WTC11 (cell line): ENCODE results near the gene RASEF. TPM values are rescaled to one million over a fixed set of nuclear protein-coding genes. Genes with fewer than 3 reads are reported as not detected.

Experiments used
- ATAC-seq: fragments of 200-7000 bp; cut with Tn5 transposase; 2 replicates; pipeline ENCODE4 v1.10.0; 2021; ENCODE audit warnings: mild to moderate bottlenecking, moderate library complexity
- CTCF ChIA-PET: fragments of 300-600 bp; sonication (Branson Sonifier 250); formaldehyde crosslinking; loops from one replicate; lab custom pipeline; 2021; ENCODE audit warnings: antibody characterized with exemption; lab: Charles Lee
- POLR2A ChIA-PET: fragments of 350-600 bp; sonication (Branson Sonifier 250); formaldehyde crosslinking; loops from one replicate; lab custom pipeline; 2021; ENCODE audit warnings: antibody characterized with exemption; lab: Charles Lee
- DNase-seq: peaks from one replicate; pipeline ENCODE4 v3.0.0; 2021; ENCODE audit warnings: low spot score
- H3K27ac Mint-ChIP-seq: 2 replicates; pipeline ENCODE4 v1.8.0; 2021; ENCODE audit warnings: mixed read lengths
- H3K27me3 Mint-ChIP-seq: 2 replicates; pipeline ENCODE4 v1.8.0; 2021; ENCODE audit warnings: low read depth, mild to moderate bottlenecking, moderate library complexity, mixed read lengths
- H3K36me3 Mint-ChIP-seq: 2 replicates; pipeline ENCODE4 v1.8.0; 2021; ENCODE audit warnings: mixed read lengths
- H3K4me1 Mint-ChIP-seq: 2 replicates; pipeline ENCODE4 v1.8.0; 2022; ENCODE audit warnings: mixed read lengths
- H3K4me3 Mint-ChIP-seq: 2 replicates; pipeline ENCODE4 v1.8.0; 2021; ENCODE audit warnings: mild to moderate bottlenecking, moderate library complexity, mixed read lengths
- H3K9me3 Mint-ChIP-seq: 2 replicates; pipeline ENCODE4 v1.8.0; 2021; ENCODE audit warnings: mixed read lengths
- CBFB ChIP-seq: sonication (generic); formaldehyde crosslinking; IDR thresholded peaks from 2 replicates; pipeline ENCODE4 v1.8.1; 2022; ENCODE audit warnings: mild to moderate bottlenecking, low read depth, missing genetic modification reagents
- CREB1 ChIP-seq: sonication (generic); formaldehyde crosslinking; IDR thresholded peaks from 2 replicates; pipeline ENCODE4 v1.8.0; 2023; ENCODE audit warnings: mild to moderate bottlenecking, missing genetic modification reagents
- CTCF ChIP-seq: fragments of 200-600 bp; IDR thresholded peaks from 2 replicates; pipeline ENCODE4 v1.8.0; 2022; ENCODE audit warnings: antibody characterized with exemption
- E2F4 ChIP-seq: sonication (generic); formaldehyde crosslinking; IDR thresholded peaks from 2 replicates; pipeline ENCODE4 v1.8.1; 2022; ENCODE audit warnings: low read depth, mild to moderate bottlenecking, moderate library complexity, missing genetic modification reagents, borderline replicate concordance
- ESRRA ChIP-seq: sonication (generic); formaldehyde crosslinking; IDR thresholded peaks from 2 replicates; pipeline ENCODE4 v1.8.1; 2022; ENCODE audit warnings: mild to moderate bottlenecking, missing genetic modification reagents, borderline replicate concordance
- FOXK1 ChIP-seq: sonication (generic); formaldehyde crosslinking; IDR thresholded peaks from 2 replicates; pipeline ENCODE4 v1.8.0; 2022; ENCODE audit warnings: mild to moderate bottlenecking, moderate library complexity, missing genetic modification reagents
- FOXP1 ChIP-seq: sonication (generic); formaldehyde crosslinking; IDR thresholded peaks from 2 replicates; pipeline ENCODE4 v1.8.0; 2022; ENCODE audit warnings: missing genetic modification reagents, mild to moderate bottlenecking, moderate library complexity, borderline replicate concordance
- HMGA2 ChIP-seq: fragments of 250-450 bp; sonication (Bioruptor Pico); IDR thresholded peaks from 2 replicates; pipeline ENCODE4 v1.4.0; 2021; ENCODE audit warnings: mild to moderate bottlenecking, moderate library complexity
- JAZF1 ChIP-seq: fragments of 250-450 bp; sonication (Bioruptor Pico); IDR thresholded peaks from 2 replicates; pipeline ENCODE4 v1.9.0; 2021; ENCODE audit warnings: moderate library complexity, mild to moderate bottlenecking, inconsistent platforms
- MYBL2 ChIP-seq: sonication (generic); formaldehyde crosslinking; IDR thresholded peaks from 2 replicates; pipeline ENCODE4 v1.8.1; 2023; ENCODE audit warnings: mild to moderate bottlenecking, moderate library complexity, missing genetic modification reagents
- ZBTB21 ChIP-seq: sonication (generic); formaldehyde crosslinking; IDR thresholded peaks from 2 replicates; pipeline ENCODE4 v1.8.1; 2023; ENCODE audit warnings: mild to moderate bottlenecking, missing genetic modification reagents, borderline replicate concordance
- ZNF281 ChIP-seq: sonication (generic); formaldehyde crosslinking; IDR thresholded peaks from 2 replicates; pipeline ENCODE4 v1.8.0; 2023; ENCODE audit warnings: mild to moderate bottlenecking, missing genetic modification reagents
- ZNF317 ChIP-seq: sonication (generic); formaldehyde crosslinking; IDR thresholded peaks from 2 replicates; pipeline ENCODE4 v1.8.1; 2023; ENCODE audit warnings: low read depth, mild to moderate bottlenecking, moderate library complexity, missing genetic modification reagents, borderline replicate concordance
- ZNF416 ChIP-seq: fragments of 250-450 bp; sonication (Bioruptor Pico); IDR thresholded peaks from 2 replicates; pipeline ENCODE4 v1.9.0; 2021; ENCODE audit warnings: mild to moderate bottlenecking, inconsistent platforms
- ZNF512 ChIP-seq: sonication (generic); formaldehyde crosslinking; IDR thresholded peaks from 2 replicates; pipeline ENCODE4 v1.8.1; 2022; ENCODE audit warnings: missing genetic modification reagents, borderline replicate concordance
- total RNA-seq: library from RNA; stranded (reverse); gene quantifications from 3 replicates; pipeline ENCODE4 v1.2.3, GENCODE V29; 2021
- TF ChIP-seq, protein P1 (sequence below): sonication (generic); formaldehyde crosslinking; IDR thresholded peaks from 2 replicates; pipeline ENCODE4 v1.8.0; 2022; ENCODE audit warnings: mild to moderate bottlenecking, missing genetic modification reagents
- TF ChIP-seq, protein P2 (sequence below): sonication (generic); formaldehyde crosslinking; IDR thresholded peaks from 2 replicates; pipeline ENCODE4 v1.8.0; 2022; ENCODE audit warnings: mild to moderate bottlenecking, missing genetic modification reagents
- TF ChIP-seq, protein P3 (sequence below): sonication (generic); formaldehyde crosslinking; conservative IDR thresholded peaks from 2 replicates; pipeline ENCODE4 v1.8.1; 2022; ENCODE audit warnings: mild to moderate bottlenecking, missing genetic modification reagents
- TF ChIP-seq, protein P4 (sequence below): sonication (generic); formaldehyde crosslinking; IDR thresholded peaks from 2 replicates; pipeline ENCODE4 v1.8.1; 2023; ENCODE audit warnings: mild to moderate bottlenecking, missing genetic modification reagents, borderline replicate concordance
- TF ChIP-seq, protein P5 (sequence below): sonication (generic); formaldehyde crosslinking; IDR thresholded peaks from 2 replicates; pipeline ENCODE4 v1.8.1; 2023; ENCODE audit warnings: mild to moderate bottlenecking, missing genetic modification reagents, moderate library complexity

Gene RASEF
- total RNA-seq, 1 experiment from 2014 or later: 6.5 TPM

- H3K4me1 Mint-ChIP-seq: no peaks in the 10 kb centered on the region
- no peak for DNase-seq
- no peak for ATAC-seq
- H3K27me3 Mint-ChIP-seq: peaks cover 10% of the 10 kb centered on the region
- H3K36me3 Mint-ChIP-seq: peaks cover 28% of the 10 kb centered on the region
- no peak overlapping the region for H3K27ac Mint-ChIP-seq
- TF ChIP-seq FOXK1 (CRISPR knock-in tag): no peak
- no peak for TF ChIP-seq ZNF281 (CRISPR knock-in tag)
- TF ChIP-seq HMGA2 (CRISPR knock-in tag): no peak
- TF ChIP-seq CREB1 (CRISPR knock-in tag): no peak
- TF ChIP-seq ZNF512 (CRISPR knock-in tag): no peak
- TF ChIP-seq CTCF: no peak
- no peak for TF ChIP-seq ZNF416
- TF ChIP-seq ESRRA (CRISPR knock-in tag): no peak
- TF ChIP-seq, protein P1, sequence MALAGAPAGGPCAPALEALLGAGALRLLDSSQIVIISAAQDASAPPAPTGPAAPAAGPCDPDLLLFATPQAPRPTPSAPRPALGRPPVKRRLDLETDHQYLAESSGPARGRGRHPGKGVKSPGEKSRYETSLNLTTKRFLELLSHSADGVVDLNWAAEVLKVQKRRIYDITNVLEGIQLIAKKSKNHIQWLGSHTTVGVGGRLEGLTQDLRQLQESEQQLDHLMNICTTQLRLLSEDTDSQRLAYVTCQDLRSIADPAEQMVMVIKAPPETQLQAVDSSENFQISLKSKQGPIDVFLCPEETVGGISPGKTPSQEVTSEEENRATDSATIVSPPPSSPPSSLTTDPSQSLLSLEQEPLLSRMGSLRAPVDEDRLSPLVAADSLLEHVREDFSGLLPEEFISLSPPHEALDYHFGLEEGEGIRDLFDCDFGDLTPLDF: no peak
- TF ChIP-seq E2F4 (CRISPR knock-in tag): no peak
- TF ChIP-seq MYBL2 (CRISPR knock-in tag): no peak
- no peak for TF ChIP-seq ZNF317 (CRISPR knock-in tag)
- TF ChIP-seq, protein P2, sequence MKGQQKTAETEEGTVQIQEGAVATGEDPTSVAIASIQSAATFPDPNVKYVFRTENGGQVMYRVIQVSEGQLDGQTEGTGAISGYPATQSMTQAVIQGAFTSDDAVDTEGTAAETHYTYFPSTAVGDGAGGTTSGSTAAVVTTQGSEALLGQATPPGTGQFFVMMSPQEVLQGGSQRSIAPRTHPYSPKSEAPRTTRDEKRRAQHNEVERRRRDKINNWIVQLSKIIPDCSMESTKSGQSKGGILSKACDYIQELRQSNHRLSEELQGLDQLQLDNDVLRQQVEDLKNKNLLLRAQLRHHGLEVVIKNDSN (CRISPR knock-in tag): no peak
- TF ChIP-seq FOXP1 (CRISPR knock-in tag): no peak
- no peak for TF ChIP-seq CBFB (CRISPR knock-in tag)
- no peak for TF ChIP-seq ZBTB21
- TF ChIP-seq, protein P3, sequence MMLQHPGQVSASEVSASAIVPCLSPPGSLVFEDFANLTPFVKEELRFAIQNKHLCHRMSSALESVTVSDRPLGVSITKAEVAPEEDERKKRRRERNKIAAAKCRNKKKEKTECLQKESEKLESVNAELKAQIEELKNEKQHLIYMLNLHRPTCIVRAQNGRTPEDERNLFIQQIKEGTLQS (CRISPR knock-in tag): no peak
- TF ChIP-seq, protein P4, sequence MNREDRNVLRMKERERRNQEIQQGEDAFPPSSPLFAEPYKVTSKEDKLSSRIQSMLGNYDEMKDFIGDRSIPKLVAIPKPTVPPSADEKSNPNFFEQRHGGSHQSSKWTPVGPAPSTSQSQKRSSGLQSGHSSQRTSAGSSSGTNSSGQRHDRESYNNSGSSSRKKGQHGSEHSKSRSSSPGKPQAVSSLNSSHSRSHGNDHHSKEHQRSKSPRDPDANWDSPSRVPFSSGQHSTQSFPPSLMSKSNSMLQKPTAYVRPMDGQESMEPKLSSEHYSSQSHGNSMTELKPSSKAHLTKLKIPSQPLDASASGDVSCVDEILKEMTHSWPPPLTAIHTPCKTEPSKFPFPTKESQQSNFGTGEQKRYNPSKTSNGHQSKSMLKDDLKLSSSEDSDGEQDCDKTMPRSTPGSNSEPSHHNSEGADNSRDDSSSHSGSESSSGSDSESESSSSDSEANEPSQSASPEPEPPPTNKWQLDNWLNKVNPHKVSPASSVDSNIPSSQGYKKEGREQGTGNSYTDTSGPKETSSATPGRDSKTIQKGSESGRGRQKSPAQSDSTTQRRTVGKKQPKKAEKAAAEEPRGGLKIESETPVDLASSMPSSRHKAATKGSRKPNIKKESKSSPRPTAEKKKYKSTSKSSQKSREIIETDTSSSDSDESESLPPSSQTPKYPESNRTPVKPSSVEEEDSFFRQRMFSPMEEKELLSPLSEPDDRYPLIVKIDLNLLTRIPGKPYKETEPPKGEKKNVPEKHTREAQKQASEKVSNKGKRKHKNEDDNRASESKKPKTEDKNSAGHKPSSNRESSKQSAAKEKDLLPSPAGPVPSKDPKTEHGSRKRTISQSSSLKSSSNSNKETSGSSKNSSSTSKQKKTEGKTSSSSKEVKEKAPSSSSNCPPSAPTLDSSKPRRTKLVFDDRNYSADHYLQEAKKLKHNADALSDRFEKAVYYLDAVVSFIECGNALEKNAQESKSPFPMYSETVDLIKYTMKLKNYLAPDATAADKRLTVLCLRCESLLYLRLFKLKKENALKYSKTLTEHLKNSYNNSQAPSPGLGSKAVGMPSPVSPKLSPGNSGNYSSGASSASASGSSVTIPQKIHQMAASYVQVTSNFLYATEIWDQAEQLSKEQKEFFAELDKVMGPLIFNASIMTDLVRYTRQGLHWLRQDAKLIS (CRISPR knock-in tag): no peak
- TF ChIP-seq, protein P5, sequence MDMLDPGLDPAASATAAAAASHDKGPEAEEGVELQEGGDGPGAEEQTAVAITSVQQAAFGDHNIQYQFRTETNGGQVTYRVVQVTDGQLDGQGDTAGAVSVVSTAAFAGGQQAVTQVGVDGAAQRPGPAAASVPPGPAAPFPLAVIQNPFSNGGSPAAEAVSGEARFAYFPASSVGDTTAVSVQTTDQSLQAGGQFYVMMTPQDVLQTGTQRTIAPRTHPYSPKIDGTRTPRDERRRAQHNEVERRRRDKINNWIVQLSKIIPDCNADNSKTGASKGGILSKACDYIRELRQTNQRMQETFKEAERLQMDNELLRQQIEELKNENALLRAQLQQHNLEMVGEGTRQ (CRISPR knock-in tag): no peak
- no peak for TF ChIP-seq JAZF1
- TF ChIP-seq, all 79 proteins: peak for 0
- POLR2A ChIA-PET: no interaction called here
- H3K9me3 Mint-ChIP-seq: peaks cover 34% of the 10 kb centered on the region
- CTCF ChIA-PET: no interaction called here
- no peak overlapping the region for H3K4me3 Mint-ChIP-seq
Observed at GRCh38 chr9:83111169-83111568, 48.2 kb upstream of the RASEF start.
